ENCODE data around the gene SPDL1.

- TF ChIP-seq CTCF (IDR thresholded peaks at IDR 0.05; ENCODE audit: poor library complexity) = no peak
- no peak for TF ChIP-seq EZH2phosphoT487 (IDR thresholded peaks at IDR 0.05; ENCODE audit: low read depth, severe bottlenecking, unreplicated experiment)
- no peak for TF ChIP-seq EZH2 (IDR thresholded peaks at IDR 0.05; ENCODE audit: borderline replicate concordance)
Measured at GRCh38 chr5:169534939-169535338, 48.6 kb upstream of the SPDL1 start.

Data from hepatocyte (in vitro differentiated cells).